ENCODE results near the gene TAS2R39. TPM values are rescaled to one million over a fixed set of nuclear protein-coding genes. Genes with fewer than 3 reads are reported as not detected.

The TAS2R39 gene
- total RNA-seq, 4 donors from 2014 or later: not detected

GRCh38 chr7:143229054-143229790 lies 46.0 kb downstream of the TAS2R39 start:
- intact Hi-C loops (cut with DNase I): no loop called here
- WGBS, 2 donors: 56 to 58% methylated on average over 9 of the region's 9 CpGs
- H3K4me3 ChIP-seq: no peak overlapping the region
- no peaks in the 10 kb centered on the region for H3K36me3 ChIP-seq
- DNase-seq: no peak
- no peaks in the 10 kb centered on the region for H3K27me3 ChIP-seq
- no peaks in the 10 kb centered on the region for H3K9me3 ChIP-seq
- H3K27ac ChIP-seq: no peak overlapping the region
- H3K4me1 ChIP-seq: peaks cover 0 to 10% (median 0%) of the 10 kb centered on the region in 3 donors
- TF ChIP-seq POLR2A (IDR thresholded peaks at IDR 0.05) (no peak), CTCF (IDR thresholded peaks at IDR 0.05) (no peak)

- no peak overlapping the region for H3K27ac ChIP-seq
- H3K4me1 ChIP-seq: peaks cover 0 to 10% (median 0%) of the 10 kb centered on the region in 3 donors
- intact Hi-C loops (cut with DNase I): no loop called here
- no peak overlapping the region for H3K4me3 ChIP-seq
- no peaks in the 10 kb centered on the region for H3K27me3 ChIP-seq
- no peak for DNase-seq
- WGBS, 2 donors: 97 to 98% methylated on average over 2 of the region's 2 CpGs
- H3K36me3 ChIP-seq: no peaks in the 10 kb centered on the region
- H3K9me3 ChIP-seq: peaks cover 0 to under 1% (median 0%) of the 10 kb centered on the region in 3 donors
- no peak for TF ChIP-seq CTCF (IDR thresholded peaks at IDR 0.05)
- TF ChIP-seq POLR2A (IDR thresholded peaks at IDR 0.05): no peak
Observed at GRCh38 chr7:143230602-143231457, 47.6 kb downstream of the TAS2R39 start.

Small RNA genes lying within 50 kb of the gene (small RNA-seq; reads per million reads assigned to genes)
- 0 reads per million in 4 donors for gene AC073342.3

Other genes with a start within 250 kb of the TAS2R39 start
- gene TRPV5, start 249.7 kb upstream of the TAS2R39 start, total RNA-seq: not detected
- gene LLCFC1, start 243.9 kb upstream of the TAS2R39 start, total RNA-seq: not detected
- gene KEL, start 221.1 kb upstream of the TAS2R39 start, total RNA-seq: 1 to 10 TPM in 1 of 4 donors, under 1 TPM in 2, not detected in 1; 0.09 to 3.6 (median 0.53) TPM
- not detected for gene OR9A2, start 156.3 kb upstream of the TAS2R39 start, total RNA-seq
- not detected for gene OR6V1, start 131.1 kb upstream of the TAS2R39 start, total RNA-seq
- not detected for gene PIP, start 51.3 kb upstream of the TAS2R39 start, total RNA-seq
- not detected for gene TAS2R40, start 38.6 kb downstream of the TAS2R39 start, total RNA-seq
- 100 to 1,000 TPM in 3 of 4 donors, 10 to 100 TPM in 1; 96.2 to 166 (median 149) TPM for gene GSTK1, start 80.0 kb downstream of the TAS2R39 start, total RNA-seq
- gene TMEM139, start 101.5 kb downstream of the TAS2R39 start, total RNA-seq: 1 to 10 TPM in 1 of 4 donors, under 1 TPM in 1, not detected in 2; 0.15 to 3.6 TPM
- 10 to 100 TPM in 3 of 4 donors, 1 to 10 TPM in 1; 8.8 to 24.6 (median 12.2) TPM for gene CASP2, start 104.9 kb downstream of the TAS2R39 start, total RNA-seq
- under 1 TPM in 3 of 4 donors, not detected in 1; under 0.01 to 0.91 (median 0.13) TPM for gene CLCN1, start 132.7 kb downstream of the TAS2R39 start, total RNA-seq
- under 1 TPM; 0.09 to 0.76 (median 0.46) TPM for gene FAM131B, start 179.3 kb downstream of the TAS2R39 start, total RNA-seq
- 10 to 100 TPM; 40.2 to 78.8 (median 68.6) TPM for gene ZYX, start 197.9 kb downstream of the TAS2R39 start, total RNA-seq
- 100 to 1,000 TPM in 1 of 4 donors, 10 to 100 TPM in 3; 64.5 to 132 (median 77.4) TPM for gene EPHA1, start 225.4 kb downstream of the TAS2R39 start, total RNA-seq